Right kidney (tissue), 1 donor: Measurements from ENCODE around the gene DENND1A.

Source experiments
- DNase-seq: peaks from one replicate; pipeline ENCODE4 v3.0.0-alpha.2; 2016

The DENND1A gene

DNA sequence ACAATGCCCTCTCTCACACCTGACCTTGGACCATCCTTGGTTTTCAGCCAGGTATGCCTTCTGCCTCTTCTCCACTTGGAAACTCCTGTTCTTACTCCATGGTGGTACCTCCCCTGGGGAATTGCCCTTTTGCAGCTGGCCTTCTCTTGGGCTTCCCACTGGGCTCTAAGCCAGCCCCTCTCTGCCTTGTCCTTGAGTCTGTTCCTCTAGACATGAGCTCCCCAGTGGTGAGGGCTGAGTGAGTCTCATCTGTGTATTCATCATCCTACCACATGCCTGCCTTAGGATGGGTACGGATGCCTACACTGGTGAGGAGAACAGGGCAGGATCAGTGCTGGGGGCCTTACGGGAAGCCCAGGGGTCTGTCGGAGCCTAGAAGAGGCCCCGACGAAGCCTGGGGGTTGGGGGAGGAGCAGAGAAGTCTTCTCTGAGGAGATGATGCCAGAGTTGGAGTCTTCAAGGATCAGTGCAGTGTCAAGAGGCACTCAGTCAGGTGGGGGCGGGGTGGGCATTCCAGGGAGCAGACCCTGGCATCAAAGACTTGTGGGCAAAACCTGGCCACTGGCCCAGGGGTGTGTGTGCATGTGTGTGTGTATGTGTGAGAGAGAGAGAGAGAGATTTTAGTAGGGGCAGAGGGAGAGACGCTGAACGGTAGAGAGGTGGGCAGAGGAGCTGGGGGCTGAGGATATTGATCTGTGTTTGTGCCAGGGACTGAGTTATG, 579.2 kb downstream of the DENND1A start:
- DNase-seq = no peak

DNA sequence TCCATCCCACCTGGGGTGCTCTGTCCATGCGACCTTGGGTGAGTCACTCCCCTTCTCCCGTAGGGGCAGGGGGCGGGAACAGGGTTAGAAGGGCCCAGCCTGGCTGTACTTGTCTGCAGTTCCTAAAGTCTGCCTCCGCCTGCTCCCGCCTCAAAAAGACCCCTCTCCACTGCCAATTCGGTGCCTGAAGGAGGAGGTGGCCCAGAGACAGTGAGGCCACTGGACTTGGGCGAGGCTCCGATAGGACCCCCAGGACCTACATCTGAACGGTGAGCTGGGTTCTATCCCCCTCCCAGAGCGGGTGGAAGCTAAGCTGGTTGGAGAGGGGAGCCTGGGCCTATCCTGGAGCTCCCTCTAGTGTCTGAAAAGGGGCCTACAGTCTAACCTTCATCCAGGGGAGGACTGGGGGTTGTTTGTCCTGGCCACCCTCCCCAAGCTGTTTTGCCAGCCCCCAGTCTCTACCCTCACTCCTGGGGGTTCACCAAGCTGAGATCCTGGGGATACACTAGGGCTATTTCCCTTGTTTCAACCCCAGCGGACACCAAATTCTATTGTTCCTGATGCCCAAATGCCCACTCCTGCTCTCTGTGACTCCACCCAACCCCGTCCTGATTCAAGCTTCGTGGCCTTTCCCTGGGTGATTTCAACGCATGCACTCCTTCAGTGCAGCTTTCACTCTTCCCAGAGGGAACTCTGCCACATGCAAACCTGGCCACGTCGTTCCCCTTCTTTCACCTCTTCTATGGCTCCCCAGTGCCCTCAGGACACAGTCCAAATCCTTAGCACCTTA, 580.0 kb downstream of the DENND1A start:
- peak; percentile 67 for DNase-seq

DNA sequence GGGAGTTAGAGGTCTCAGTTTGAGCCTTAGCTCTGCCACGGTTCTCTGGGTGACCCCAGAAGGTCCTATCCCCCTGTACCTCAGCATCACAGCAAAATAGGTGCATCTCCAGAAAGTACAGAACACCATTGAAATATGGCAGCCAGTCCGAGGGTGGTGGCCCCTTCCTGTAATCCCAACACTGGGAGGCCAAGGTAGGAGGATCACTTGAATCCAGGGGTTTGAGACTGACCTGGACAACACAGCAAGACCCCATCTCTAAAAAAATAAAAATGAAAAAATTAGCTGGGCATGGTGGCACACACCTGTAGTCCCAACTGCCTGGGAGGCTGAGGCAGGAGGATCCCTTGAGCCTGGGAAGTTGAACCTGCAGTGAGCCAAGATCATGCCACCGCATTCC, 580.9 kb downstream of the DENND1A start:
- DNase-seq = no peak

GRCh38 chr9:123348317-123348992, 581.5 kb downstream of the DENND1A start:
- no peak for DNase-seq

DNA sequence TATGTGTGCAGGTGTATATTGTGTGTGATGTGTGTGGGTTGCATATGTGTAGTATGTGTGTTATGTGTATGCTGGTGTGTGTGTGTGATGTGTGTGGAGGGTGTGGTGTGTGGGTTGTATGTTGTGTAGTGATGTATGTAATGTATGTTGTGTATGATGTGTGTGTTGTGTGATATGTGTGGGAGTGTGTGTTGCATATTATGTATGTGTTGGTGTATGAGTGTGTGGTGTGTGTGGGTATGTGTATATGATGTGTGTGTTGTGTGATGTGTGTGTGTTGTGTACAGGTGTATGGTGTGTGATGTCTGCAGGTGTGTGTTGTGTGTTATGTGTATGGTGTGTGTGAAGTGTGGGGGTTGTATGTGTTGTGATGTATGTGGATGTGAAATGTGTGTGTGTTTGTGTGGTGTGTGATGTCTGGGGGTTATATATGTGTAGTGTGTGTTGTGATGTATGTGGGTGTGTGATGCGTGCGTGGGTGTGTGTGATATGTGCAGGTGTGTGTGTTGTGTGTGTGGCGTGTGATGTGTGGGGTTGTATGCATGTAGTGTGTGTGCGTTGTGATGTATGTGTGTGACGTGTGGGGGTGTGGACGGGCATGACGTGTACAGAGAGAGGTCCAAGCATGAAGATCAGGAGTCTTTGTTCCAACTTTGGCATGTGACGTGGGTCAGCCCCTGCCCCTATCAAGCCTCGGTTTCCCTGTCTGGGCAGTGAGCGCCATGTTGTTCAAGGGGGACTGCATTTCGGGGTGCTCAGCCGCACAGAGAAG, 582.5 kb downstream of the DENND1A start:
- no peak for DNase-seq

GRCh38 chr9:123346826-123347225, 583.1 kb downstream of the DENND1A start:
- DNase-seq = no peak

DNA sequence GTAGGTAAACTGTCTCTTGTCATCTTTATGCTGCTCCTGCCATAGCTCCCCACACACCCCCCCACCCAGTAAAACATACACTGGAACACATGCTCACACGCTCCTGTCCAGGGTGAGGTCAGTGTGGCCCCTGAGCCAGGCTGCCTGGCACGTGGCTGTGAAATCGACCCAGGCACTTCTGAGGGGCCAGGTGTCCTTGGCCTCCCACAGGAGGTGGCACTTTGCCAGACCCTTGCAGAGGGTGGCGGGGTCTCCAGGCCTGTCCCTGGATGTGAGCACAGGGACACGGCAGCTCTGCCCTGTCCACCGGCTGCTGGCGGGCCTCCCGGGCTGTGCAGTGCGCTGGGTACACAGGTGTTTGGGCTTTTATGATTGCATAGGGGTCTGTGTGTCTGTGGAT, 583.9 kb downstream of the DENND1A start:
- no peak for DNase-seq

- DNase-seq = no peak
These were observed 584.4 kb downstream of the DENND1A start for GRCh38 chr9:123345567-123345955.

DNA sequence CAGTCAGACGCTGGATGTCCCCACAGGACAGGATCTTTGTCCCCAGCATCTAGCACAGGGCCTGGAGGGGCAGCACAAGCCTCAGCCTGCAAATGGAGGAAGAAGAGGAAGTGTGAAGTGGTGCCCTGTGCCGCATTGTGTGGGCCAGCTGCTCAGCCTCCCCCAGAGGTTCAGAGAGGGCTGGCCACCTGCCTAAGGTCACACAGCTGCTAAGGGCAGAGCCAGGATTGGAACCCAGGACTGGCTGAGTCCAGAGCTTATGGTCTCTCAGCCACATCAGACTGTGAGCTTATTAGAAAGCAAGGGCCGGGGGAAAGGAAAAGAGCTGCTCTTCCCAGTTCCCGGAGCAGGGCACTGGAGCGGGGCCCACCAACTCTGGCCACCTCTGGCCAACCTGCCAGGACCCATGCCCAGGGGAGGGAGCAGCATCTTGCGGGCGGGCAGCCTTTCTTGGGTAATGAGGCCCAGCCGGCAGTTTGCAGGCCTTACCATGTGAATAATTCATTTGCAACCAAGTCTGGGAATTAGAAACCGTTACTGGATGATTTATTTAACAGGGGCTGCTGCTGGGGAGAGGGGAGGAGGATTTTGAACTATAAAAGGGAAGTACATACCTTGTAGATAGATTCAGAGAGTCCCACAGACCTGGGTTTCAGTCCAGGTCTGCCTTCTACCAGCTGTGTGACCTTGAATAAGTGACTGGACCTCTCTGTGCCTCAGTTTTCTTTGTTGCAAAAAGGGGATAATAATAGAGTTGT, 585.6 kb downstream of the DENND1A start:
- DNase-seq = no peak

DNA sequence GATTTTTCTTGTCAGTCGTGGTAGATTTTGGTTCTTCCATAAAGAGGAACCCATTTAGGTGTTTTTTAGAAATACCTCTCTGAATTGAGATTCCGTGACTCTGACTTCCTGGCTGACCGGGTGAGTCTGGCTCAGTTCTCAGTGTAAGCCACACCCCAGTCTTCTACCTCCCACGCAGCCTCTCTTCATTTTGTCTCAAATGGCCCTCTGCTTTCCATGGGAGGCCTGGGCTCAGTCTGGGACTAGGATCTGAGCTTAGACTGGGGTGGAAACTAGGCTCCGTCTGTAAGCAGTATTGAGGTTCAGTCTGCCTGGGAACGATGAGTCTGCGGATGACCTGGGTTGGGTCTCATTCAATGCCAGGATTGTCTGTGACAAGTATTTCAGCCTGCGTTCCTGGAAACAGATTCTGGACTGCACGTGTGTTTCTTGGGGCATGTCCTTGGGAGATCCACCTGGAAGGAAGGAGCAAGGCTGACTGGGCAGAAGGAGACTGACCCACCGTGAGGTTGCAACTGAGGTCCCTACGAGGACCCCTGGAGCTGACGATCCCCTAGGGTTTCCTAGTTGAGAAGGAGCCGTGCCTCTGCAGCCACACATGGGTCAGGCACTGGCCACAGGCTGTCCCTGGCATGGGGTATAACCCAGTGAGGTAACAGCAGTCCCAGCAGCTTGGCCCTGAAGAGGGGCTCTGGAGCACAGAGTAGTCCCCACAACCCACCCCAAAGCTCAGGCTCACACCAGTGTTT, 586.3 kb downstream of the DENND1A start:
- DNase-seq = no peak

DNA sequence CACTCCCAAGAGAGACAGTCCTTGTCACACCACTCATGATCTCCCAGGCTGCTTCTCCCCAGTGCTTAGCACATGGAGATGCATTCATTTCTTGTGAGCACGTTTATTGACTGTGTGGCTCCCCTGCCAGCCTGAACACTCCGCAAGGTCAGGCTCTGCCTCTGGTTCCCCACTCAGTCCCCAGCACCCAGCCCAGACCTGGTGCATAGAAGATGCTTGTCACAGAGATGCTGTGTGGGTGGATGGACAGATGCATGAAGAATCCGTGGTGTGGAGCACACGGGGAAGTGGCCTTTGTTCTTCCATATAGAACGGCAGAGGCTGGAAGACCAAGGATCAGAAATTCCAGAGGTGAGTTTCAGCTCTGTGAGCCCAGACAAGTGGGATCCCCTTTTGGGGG, 587.7 kb downstream of the DENND1A start:
- no peak for DNase-seq

DNA sequence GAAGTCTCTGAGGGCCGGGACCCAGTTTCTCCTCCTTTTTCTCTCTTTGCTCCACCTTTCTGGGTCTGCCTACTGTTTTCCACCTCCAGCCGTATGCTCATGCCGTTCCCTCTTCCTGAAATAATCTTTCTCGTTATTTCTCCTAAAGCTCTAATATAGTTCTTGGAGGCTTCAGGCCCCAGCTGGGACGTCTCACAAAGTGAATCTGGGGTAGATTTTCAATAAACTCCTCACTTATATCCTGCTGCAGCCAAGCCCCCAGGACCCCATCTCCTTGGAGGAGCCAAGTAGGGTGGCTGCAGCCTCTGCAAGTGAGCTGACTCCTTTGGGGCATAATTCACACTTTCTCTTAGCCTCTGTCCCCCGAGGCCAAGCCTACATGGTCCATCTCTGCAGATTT, 588.1 kb downstream of the DENND1A start:
- DNase-seq = no peak

GRCh38 chr9:123339666-123340510, 590.0 kb downstream of the DENND1A start:
- no peak for DNase-seq

GRCh38 chr9:123338710-123339665, 590.9 kb downstream of the DENND1A start:
- no peak for DNase-seq

DNA sequence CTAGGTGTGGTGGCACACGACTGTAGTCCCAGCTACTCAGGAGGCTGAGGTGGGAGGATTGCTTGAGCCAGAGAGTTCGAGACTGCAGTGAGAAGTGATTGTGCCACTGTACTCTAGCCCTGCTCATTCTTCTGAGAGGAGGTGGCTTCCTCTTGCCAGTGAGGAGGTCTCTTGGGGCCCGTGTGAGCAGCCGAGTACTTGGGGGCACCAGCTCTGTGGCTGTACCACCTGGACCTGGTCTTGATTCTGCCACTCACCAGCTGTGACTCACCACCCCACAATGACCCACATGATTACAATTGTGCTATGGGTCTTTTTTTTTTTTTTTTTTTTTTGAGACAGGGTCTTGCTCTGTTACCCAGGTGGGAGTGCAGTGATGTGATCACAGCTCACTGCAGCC, 592.0 kb downstream of the DENND1A start:
- no peak for DNase-seq

DNA sequence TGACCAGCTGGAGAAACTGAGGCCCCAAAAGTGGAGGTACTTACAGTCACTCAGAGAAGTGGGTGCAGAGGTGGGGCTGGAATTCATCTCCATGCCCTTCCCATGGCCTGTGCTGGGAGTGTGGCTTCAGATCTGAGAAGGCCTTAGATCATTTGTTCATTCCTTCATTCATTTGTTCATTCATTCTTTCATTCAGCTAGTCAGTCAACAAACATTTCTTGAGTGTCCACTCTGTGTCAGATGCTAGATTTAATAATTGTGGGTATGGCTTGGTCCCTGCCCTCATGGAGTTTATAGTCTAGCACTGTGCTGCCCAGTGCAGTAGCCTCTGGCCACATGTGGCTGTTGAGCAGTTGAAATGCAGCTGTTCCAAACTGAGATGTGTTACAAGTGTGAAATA, 593.0 kb downstream of the DENND1A start:
- DNase-seq = no peak

DNA sequence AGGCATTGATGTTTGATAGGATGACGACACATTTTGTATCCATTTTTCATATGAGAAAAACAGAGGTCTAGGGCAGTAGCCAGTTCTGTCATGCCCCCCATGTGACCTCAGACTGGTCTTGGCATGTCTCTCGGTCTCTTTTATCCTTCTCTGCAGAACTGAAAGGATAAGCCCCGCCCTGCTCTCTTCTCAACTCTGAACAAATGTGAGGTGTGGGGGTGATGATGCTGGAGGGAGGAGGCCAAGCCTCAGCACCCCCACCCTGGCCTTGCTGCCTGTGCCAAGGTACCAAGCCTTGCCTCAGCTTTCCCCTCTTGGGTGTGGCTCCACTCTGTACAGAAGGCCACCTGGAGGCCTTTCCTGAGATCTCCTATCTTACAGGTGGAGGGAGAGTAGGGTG, 593.5 kb downstream of the DENND1A start:
- no peak for DNase-seq

- DNase-seq = no peak
These were observed 594.0 kb downstream of the DENND1A start for GRCh38 chr9:123335986-123336329.
